ENCODE data around the gene PLIN5.
"Not testable (repeated sequence)": the region's sequence is repeated elsewhere in the genome, so short reads cannot be mapped to it uniquely, and the experiment has no call there.

PLIN5 gene

GRCh38 chr19:4555657-4556561 is 20.9 kb upstream of the PLIN5 start:
- no peak overlapping the region for H3K27ac Mint-ChIP-seq
- H3K9me3 Mint-ChIP-seq, result no peaks in the 10 kb centered on the region
- no peak overlapping the region for H3K4me3 Mint-ChIP-seq
- no peaks in the 10 kb centered on the region for H3K4me1 Mint-ChIP-seq (ENCODE audit: low read depth)
- H3K36me3 Mint-ChIP-seq (ENCODE audit: low read depth), result no peaks in the 10 kb centered on the region
- H3K27me3 Mint-ChIP-seq, result no peaks in the 10 kb centered on the region

- no peak overlapping the region for H3K27ac Mint-ChIP-seq
- no peaks in the 10 kb centered on the region for H3K4me1 Mint-ChIP-seq (ENCODE audit: low read depth)
- H3K9me3 Mint-ChIP-seq, result no peaks in the 10 kb centered on the region
- no peaks in the 10 kb centered on the region for H3K36me3 Mint-ChIP-seq (ENCODE audit: low read depth)
- H3K4me3 Mint-ChIP-seq, result no peak overlapping the region
- no peaks in the 10 kb centered on the region for H3K27me3 Mint-ChIP-seq
Measured at GRCh38 chr19:4554717-4555116, 19.7 kb upstream of the PLIN5 start.

GRCh38 chr19:4553775-4554174 is 18.8 kb upstream of the PLIN5 start:
- no peaks in the 10 kb centered on the region for H3K4me1 Mint-ChIP-seq (ENCODE audit: low read depth)
- H3K36me3 Mint-ChIP-seq (ENCODE audit: low read depth), result no peaks in the 10 kb centered on the region
- no peaks in the 10 kb centered on the region for H3K9me3 Mint-ChIP-seq
- H3K4me3 Mint-ChIP-seq, result no peak overlapping the region
- no peaks in the 10 kb centered on the region for H3K27me3 Mint-ChIP-seq
- no peak overlapping the region for H3K27ac Mint-ChIP-seq

GRCh38 chr19:4553092-4553695 is 18.2 kb upstream of the PLIN5 start:
- Mint-ChIP-seq H3K4me3 (no peak overlapping the region), H3K27me3 (no peaks in the 10 kb centered on the region), H3K4me1 (ENCODE audit: low read depth) (no peaks in the 10 kb centered on the region), H3K36me3 (ENCODE audit: low read depth) (no peaks in the 10 kb centered on the region), H3K9me3 (no peaks in the 10 kb centered on the region), H3K27ac (no peak overlapping the region)

DNA sequence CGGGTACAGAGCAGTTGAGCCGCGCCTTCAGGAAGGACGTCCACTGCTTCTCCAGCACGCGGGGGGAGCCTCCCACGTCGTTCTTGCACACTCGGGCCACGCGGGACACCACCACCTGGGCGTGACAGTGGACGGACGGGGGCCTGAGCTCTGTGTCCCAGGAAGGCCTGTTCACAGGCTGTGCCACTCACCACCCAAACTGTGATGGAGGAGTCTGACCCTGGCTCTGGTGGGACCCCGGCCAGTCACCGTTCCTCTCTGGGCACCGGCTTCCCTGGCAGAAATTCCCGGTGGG is 17.4 kb upstream of the PLIN5 start:
- Mint-ChIP-seq H3K27me3 (no peaks in the 10 kb centered on the region), H3K4me1 (ENCODE audit: low read depth) (no peaks in the 10 kb centered on the region), H3K9me3 (no peaks in the 10 kb centered on the region), H3K27ac (no peak overlapping the region), H3K36me3 (ENCODE audit: low read depth) (no peaks in the 10 kb centered on the region), H3K4me3 (no peak overlapping the region)

DNA sequence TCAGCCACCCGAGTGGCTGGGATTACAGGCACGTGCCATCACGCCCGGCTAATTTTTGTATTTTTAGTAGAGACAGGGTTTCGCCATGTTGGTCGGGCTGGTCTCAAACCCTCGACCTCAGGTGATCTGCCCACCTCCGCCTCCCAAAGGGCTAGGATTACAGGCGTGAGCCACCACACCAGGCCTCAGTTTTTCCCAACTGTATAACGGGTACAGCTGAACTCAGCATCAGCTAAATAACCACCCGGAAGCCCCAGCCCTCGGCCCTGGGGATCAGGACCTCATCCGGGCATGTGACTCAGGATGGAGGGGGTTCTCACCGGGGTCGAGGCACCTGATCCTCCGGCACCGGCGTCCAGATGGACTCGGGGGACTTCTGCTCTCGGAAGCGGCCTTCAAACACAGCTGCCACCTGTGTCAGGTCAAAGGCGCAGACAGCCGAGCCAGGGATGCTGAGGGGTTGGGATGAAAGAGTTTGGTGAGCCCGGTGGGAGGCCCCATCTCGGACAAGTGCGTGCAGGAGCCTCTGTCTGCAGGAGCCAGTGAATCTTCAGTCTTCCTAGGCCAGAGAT is 15.5 kb upstream of the PLIN5 start:
- Mint-ChIP-seq H3K27me3 (no peaks in the 10 kb centered on the region), H3K27ac (no peak overlapping the region), H3K4me1 (ENCODE audit: low read depth) (no peaks in the 10 kb centered on the region), H3K4me3 (no peak overlapping the region), H3K9me3 (no peaks in the 10 kb centered on the region), H3K36me3 (ENCODE audit: low read depth) (no peaks in the 10 kb centered on the region)

GRCh38 chr19:4550018-4550417 is 15.0 kb upstream of the PLIN5 start:
- no peak overlapping the region for H3K4me3 Mint-ChIP-seq
- H3K27me3 Mint-ChIP-seq, result no peaks in the 10 kb centered on the region

GRCh38 chr19:4548238-4548584 is 13.2 kb upstream of the PLIN5 start:
- no peaks in the 10 kb centered on the region for H3K9me3 Mint-ChIP-seq
- H3K4me3 Mint-ChIP-seq, result no peak overlapping the region
- H3K27me3 Mint-ChIP-seq, result no peaks in the 10 kb centered on the region
- H3K36me3 Mint-ChIP-seq (ENCODE audit: low read depth), result no peaks in the 10 kb centered on the region
- no peaks in the 10 kb centered on the region for H3K4me1 Mint-ChIP-seq (ENCODE audit: low read depth)
- no peak overlapping the region for H3K27ac Mint-ChIP-seq

More at GRCh38 chr19:4550018-4550417, 15.0 kb upstream of the PLIN5 start:
- Mint-ChIP-seq H3K27ac (no peak overlapping the region), H3K4me1 (ENCODE audit: low read depth) (no peaks in the 10 kb centered on the region), H3K9me3 (no peaks in the 10 kb centered on the region), H3K36me3 (ENCODE audit: low read depth) (no peaks in the 10 kb centered on the region)

DNA sequence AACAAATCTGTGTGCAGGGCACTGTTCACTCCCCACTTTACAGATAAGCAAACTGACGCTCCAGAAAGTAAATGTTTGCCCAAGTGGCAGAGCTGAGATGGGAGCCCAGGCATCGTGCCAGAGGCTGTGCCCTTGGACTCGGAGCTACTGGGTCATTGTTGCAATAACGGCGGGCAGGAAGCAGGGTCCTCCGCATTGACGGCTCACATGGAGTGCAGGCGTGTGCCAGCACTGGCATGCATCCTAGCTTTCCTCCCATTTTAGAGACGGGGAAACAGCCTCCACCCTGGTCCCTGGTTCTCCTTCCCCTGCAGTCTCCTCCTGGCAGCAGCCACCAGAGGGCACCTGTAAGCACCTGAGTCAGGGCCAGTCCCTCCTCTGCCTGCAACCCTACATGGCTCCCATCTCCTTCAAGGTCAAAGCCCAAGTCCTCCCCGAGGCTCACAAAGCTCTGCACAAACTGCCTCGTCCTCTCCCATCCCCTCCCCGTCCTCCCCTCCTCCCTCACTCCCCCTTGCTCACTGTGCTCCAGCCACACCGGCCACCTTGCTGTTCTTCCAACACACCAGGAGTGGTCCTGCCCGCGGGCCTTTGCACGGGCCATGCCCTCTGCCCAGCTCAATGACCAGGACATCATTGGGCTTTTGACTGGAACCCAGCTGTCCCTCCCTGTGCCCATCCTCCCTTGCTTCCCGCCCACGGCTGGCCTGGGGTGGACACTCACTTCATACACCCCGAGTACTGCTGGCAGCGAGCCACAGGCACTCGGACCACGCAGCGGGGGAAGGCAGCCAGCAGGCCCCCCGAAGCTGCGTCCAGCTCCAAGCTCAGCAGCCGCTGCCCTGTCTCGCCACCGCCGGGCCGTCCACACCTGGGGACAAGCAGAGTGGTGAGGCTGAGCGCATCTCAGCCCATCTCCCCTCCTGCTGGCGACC is 12.5 kb upstream of the PLIN5 start:
- H3K27ac Mint-ChIP-seq, result no peak overlapping the region
- no peak overlapping the region for H3K4me3 Mint-ChIP-seq
- H3K4me1 Mint-ChIP-seq (ENCODE audit: low read depth), result no peaks in the 10 kb centered on the region
- H3K9me3 Mint-ChIP-seq, result no peaks in the 10 kb centered on the region
- H3K36me3 Mint-ChIP-seq (ENCODE audit: low read depth), result no peaks in the 10 kb centered on the region
- no peaks in the 10 kb centered on the region for H3K27me3 Mint-ChIP-seq

DNA sequence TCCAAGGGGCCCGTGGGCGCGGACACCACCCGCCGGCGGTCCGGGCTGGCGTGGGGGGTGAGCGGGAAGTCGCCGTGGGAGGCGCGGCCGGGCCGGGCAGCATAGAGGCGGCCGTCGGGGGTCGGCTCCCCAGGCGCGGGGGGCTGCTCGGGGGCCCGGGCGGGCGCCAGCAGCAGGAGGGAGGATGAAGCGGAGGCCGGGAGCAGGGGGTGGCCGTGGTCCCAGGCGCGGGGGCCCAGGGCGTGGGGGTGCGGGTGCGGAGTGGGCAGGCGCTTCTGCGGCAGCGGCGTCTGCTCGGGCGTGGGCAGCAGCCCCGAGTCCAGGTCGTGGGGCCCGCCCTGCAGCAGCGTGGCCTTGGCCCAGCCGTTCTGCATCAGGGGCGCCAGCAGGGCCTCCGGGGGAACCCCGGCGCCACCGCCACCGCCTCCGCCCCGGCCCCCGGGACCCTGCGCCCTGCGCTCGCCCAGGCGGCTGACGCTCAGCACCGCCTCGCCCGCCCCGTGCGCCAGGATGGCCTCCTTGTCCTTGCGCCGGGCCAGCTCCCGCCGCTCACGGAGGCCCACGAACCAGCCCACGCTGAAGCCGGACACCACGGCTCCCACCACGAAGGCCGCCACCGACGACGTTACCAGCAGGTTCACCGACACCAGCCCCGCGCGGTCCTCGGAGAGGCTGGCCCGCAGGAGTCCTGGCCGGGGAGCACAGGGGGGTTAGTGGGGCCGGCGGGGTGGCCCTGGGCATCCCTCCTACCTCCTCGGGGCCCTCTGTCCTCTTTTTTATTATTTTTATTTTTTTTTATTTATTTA is 9.0 kb upstream of the PLIN5 start:
- Mint-ChIP-seq H3K4me3 (no peak overlapping the region), H3K4me1 (ENCODE audit: low read depth) (peaks cover 13% of the 10 kb centered on the region), H3K9me3 (peaks cover 3% of the 10 kb centered on the region), H3K27me3 (peaks cover 3% of the 10 kb centered on the region), H3K27ac (no peak overlapping the region), H3K36me3 (ENCODE audit: low read depth) (no peaks in the 10 kb centered on the region)

- H3K27me3 Mint-ChIP-seq, result peaks cover 3% of the 10 kb centered on the region
- H3K4me3 Mint-ChIP-seq, result no peak overlapping the region
- H3K27ac Mint-ChIP-seq, result no peak overlapping the region
- H3K9me3 Mint-ChIP-seq, result peaks cover 3% of the 10 kb centered on the region
- H3K4me1 Mint-ChIP-seq (ENCODE audit: low read depth), result peaks cover 13% of the 10 kb centered on the region
- H3K36me3 Mint-ChIP-seq (ENCODE audit: low read depth), result no peaks in the 10 kb centered on the region
Measured at GRCh38 chr19:4542896-4543841, 8.1 kb upstream of the PLIN5 start.

- not testable (repeated sequence) for H3K36me3 Mint-ChIP-seq (ENCODE audit: low read depth); H3K27ac Mint-ChIP-seq; H3K4me3 Mint-ChIP-seq; H3K27me3 Mint-ChIP-seq; H3K9me3 Mint-ChIP-seq
- H3K4me1 Mint-ChIP-seq (ENCODE audit: low read depth), result peaks cover 13% of the 10 kb centered on the region
Measured at GRCh38 chr19:4541806-4542145, 6.8 kb upstream of the PLIN5 start.

DNA sequence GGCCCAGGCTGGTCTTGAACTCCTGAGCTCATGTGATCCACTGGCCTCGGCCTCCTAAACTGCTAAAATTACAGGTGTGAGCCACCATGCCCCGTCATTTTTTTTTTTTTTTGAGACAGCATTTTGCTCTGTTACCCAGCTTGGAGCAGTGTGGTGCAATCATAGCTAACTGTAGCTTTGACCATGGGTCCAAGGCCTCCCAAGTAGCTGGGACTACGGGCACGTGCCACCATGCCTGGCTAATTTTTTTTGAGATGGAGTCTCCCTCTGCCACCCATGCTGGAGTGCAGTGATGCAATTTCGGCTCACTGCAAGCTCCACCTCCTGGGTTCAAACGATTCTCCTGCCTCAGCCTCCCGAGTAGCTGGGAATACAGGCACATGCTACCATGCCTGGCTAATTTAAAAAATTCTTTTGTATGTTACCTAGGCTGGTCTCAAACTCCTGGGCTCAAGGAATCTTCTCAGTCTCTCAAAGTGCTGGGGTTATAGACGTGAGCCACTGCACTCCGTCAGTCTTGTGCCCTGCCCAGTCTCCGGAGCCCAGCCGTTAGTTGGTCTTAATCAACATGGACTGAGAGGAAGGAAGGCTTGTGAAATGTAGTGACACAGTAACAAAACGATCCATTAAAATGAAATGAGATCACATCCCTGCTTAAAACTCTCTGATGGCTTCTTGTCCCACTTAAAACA is 6.2 kb upstream of the PLIN5 start:
- peaks cover 13% of the 10 kb centered on the region for H3K4me1 Mint-ChIP-seq (ENCODE audit: low read depth)
- H3K27me3 Mint-ChIP-seq, result peaks cover 3% of the 10 kb centered on the region
- no peaks in the 10 kb centered on the region for H3K36me3 Mint-ChIP-seq (ENCODE audit: low read depth)
- peaks cover 3% of the 10 kb centered on the region for H3K9me3 Mint-ChIP-seq
- H3K4me3 Mint-ChIP-seq, result no peak overlapping the region
- no peak overlapping the region for H3K27ac Mint-ChIP-seq
